H1 (cell line): ENCODE results near the gene GDF2. TPM values are rescaled to one million over a fixed set of nuclear protein-coding genes. Genes with fewer than 3 reads are reported as not detected.

Experiments
- CTCF ChIA-PET: fragments of 300-600 bp; sonication (Branson Sonifier 250); formaldehyde crosslinking; loops from one replicate; lab custom pipeline; 2021; ENCODE audit not compliant: partially characterized antibody; lab: Charles Lee
- POLR2A ChIA-PET: fragments of 300-600 bp; sonication (Branson Sonifier 250); formaldehyde crosslinking; loops from one replicate; lab custom pipeline; 2021; ENCODE audit warnings: inconsistent platforms; ENCODE audit not compliant: partially characterized antibody; lab: Charles Lee
- DNase-seq, 2 experiments: peaks; one replicate each; pipeline versions ENCODE4 v3.0.0 to v3.0.0-alpha.2; 2010 to 2022; ENCODE audit warnings: low spot score in 2 of 2, low read depth in 1 of 2, mixed read lengths in 1 of 2
- FAIRE-seq: peaks from 2 replicates; lab custom pipeline; 2011; peaks lifted over from hg19 to GRCh38; lab: Jason Lieb, UNC
- H2AFZ ChIP-seq: 2 replicates; pipeline ENCODE4 v1.8.1; 2012; ENCODE audit warnings: low read length, inconsistent platforms
- H2AK5ac ChIP-seq: 2 replicates; pipeline ENCODE4 v1.6.1; 2013; ENCODE audit warnings: low read depth, low read length
- H2BK120ac ChIP-seq: replicated peaks from 2 replicates; pipeline ENCODE3; 2013; ENCODE audit warnings: low read depth, low read length, inconsistent platforms
- H2BK12ac ChIP-seq: 2 replicates; pipeline ENCODE4 v1.6.1; 2013; ENCODE audit warnings: low read depth, low read length
- H2BK15ac ChIP-seq: 2 replicates; pipeline ENCODE4 v1.6.1; 2013; ENCODE audit warnings: low read length
- H2BK20ac ChIP-seq: 2 replicates; pipeline ENCODE4 v1.6.1; 2013; ENCODE audit warnings: low read length
- H2BK5ac ChIP-seq: 2 replicates; pipeline ENCODE4 v1.6.1; 2013; ENCODE audit warnings: low read depth, low read length
- H3K14ac ChIP-seq: 2 replicates; pipeline ENCODE4 v1.6.1; 2013; ENCODE audit warnings: inconsistent platforms; ENCODE audit not compliant: insufficient read length
- H3K18ac ChIP-seq: 2 replicates; pipeline ENCODE4 v1.6.1; 2013; ENCODE audit warnings: low read length; ENCODE audit errors: extremely low read depth
- H3K23ac ChIP-seq: 2 replicates; pipeline ENCODE4 v1.6.1; 2013; ENCODE audit warnings: inconsistent platforms; ENCODE audit not compliant: insufficient read length
- H3K23me2 ChIP-seq: 2 replicates; pipeline ENCODE4 v1.6.1; 2013; ENCODE audit warnings: low read depth, low read length
- H3K27ac ChIP-seq: 2 replicates; pipeline ENCODE4 v1.6.1; 2011; ENCODE audit warnings: low read depth, low read length, inconsistent platforms
- H3K27me3 ChIP-seq, 4 experiments: replicated peaks in 1 of 4; 1 replicate in 1 of 4; 2 replicates in 3 of 4; pipeline versions ENCODE4 v1.6.1 to v1.8.1; 2011 to 2013; ENCODE audit warnings: low read length in 3 of 4, mild to moderate bottlenecking in 3 of 4, inconsistent platforms in 2 of 4, mixed read lengths in 2 of 4, moderate library complexity in 1 of 4; ENCODE audit not compliant: control insufficient read depth in 3 of 4, insufficient read depth in 3 of 4; ENCODE audit errors: extremely low read depth in 1 of 4
- H3K36me3 ChIP-seq, 4 experiments: 2 replicates each; pipeline versions ENCODE4 v1.6.1 to v1.8.1; 2011 to 2013; ENCODE audit warnings: mild to moderate bottlenecking in 4 of 4, low read length in 3 of 4, moderate library complexity in 2 of 4, control low read depth in 1 of 4, inconsistent platforms in 1 of 4; ENCODE audit not compliant: insufficient read depth in 4 of 4, control insufficient read depth in 2 of 4
- H3K4ac ChIP-seq: replicated peaks from 2 replicates; pipeline ENCODE3; 2013; ENCODE audit warnings: low read length, low read depth, mixed read lengths, inconsistent platforms; ENCODE audit not compliant: insufficient read length
- H3K4me1 ChIP-seq, 4 experiments: replicated peaks in 1 of 4; 1 replicate in 1 of 4; 2 replicates in 3 of 4; pipeline versions ENCODE4 v1.6.1 to v1.8.1; 2011 to 2013; ENCODE audit warnings: low read length in 3 of 4, inconsistent platforms in 2 of 4, mixed read lengths in 1 of 4; ENCODE audit not compliant: insufficient read depth in 4 of 4, control insufficient read depth in 3 of 4
- H3K4me2 ChIP-seq, 2 experiments: 2 replicates each; pipeline versions ENCODE4 v1.6.1 to v1.8.1; 2011 to 2013; ENCODE audit warnings: low read depth in 2 of 2, low read length in 2 of 2, control low read depth in 1 of 2, inconsistent platforms in 1 of 2, mild to moderate bottlenecking in 1 of 2; ENCODE audit not compliant: insufficient read depth in 1 of 2
- H3K4me3 ChIP-seq, 4 experiments: fragments of 200-600, 300-600 bp in 1 of 4; sonication (generic), shearing (Covaris generic), sonication (Bioruptor Twin) in 1 of 4; 2 replicates each; pipeline versions ENCODE4 v1.5.1 to v1.8.1; 2011 to 2016; ENCODE audit warnings: low read length in 4 of 4, low read depth in 3 of 4, control low read depth in 2 of 4, inconsistent platforms in 2 of 4, mild to moderate bottlenecking in 2 of 4, mixed read lengths in 1 of 4, moderate library complexity in 1 of 4; ENCODE audit not compliant: insufficient read depth in 2 of 4; ENCODE audit errors: extremely low read depth in 1 of 4
- H3K56ac ChIP-seq: replicated peaks from 2 replicates; pipeline ENCODE3; 2013; ENCODE audit warnings: low read depth, mild to moderate bottlenecking, mixed read lengths, low read length, inconsistent platforms; ENCODE audit not compliant: insufficient read length
- H3K79me1 ChIP-seq: 2 replicates; pipeline ENCODE4 v1.6.1; 2013; ENCODE audit warnings: low read depth, low read length, control low read depth
- H3K79me2 ChIP-seq, 2 experiments: 2 replicates each; pipeline versions ENCODE4 v1.6.1 to v1.8.1; 2012 to 2013; ENCODE audit warnings: low read length in 2 of 2, mild to moderate bottlenecking in 2 of 2, inconsistent platforms in 1 of 2; ENCODE audit not compliant: insufficient read depth in 2 of 2, control insufficient read depth in 1 of 2
- H3K9ac ChIP-seq, 4 experiments: replicated peaks in 1 of 4; 1 replicate in 1 of 4; 2 replicates in 3 of 4; pipeline versions ENCODE4 v1.6.1 to v1.8.1; 2011 to 2013; ENCODE audit warnings: low read depth in 3 of 4, low read length in 3 of 4, control low read depth in 2 of 4, mild to moderate bottlenecking in 2 of 4, moderate library complexity in 2 of 4, inconsistent platforms in 1 of 4; ENCODE audit errors: extremely low read depth in 1 of 4
- H3K9me3 ChIP-seq, 2 experiments: 2 replicates each; pipeline versions ENCODE4 v1.6.1 to v1.8.1; 2012 to 2013; ENCODE audit warnings: mild to moderate bottlenecking in 2 of 2, moderate library complexity in 2 of 2, control low read depth in 1 of 2, inconsistent platforms in 1 of 2, low read depth in 1 of 2, low read length in 1 of 2, mixed read lengths in 1 of 2; ENCODE audit not compliant: insufficient read depth in 2 of 2
- H4K20me1 ChIP-seq, 2 experiments: replicated peaks in 1 of 2; 2 replicates each; pipeline versions ENCODE3 to v1.8.1; 2011 to 2013; ENCODE audit warnings: inconsistent platforms in 2 of 2, low read length in 2 of 2, mild to moderate bottlenecking in 1 of 2; ENCODE audit not compliant: insufficient read depth in 2 of 2, control insufficient read depth in 1 of 2
- H4K5ac ChIP-seq: 2 replicates; pipeline ENCODE4 v1.6.1; 2013; ENCODE audit warnings: low read length, low read depth, mixed read lengths, inconsistent platforms; ENCODE audit not compliant: insufficient read length
- H4K8ac ChIP-seq: 2 replicates; pipeline ENCODE4 v1.8.0; 2013; ENCODE audit warnings: mild to moderate bottlenecking, moderate library complexity, low read length, inconsistent platforms; ENCODE audit not compliant: insufficient read depth; ENCODE audit errors: extremely low read depth
- H4K91ac ChIP-seq: replicated peaks from 2 replicates; pipeline ENCODE3; 2013; ENCODE audit warnings: low read length, mixed read lengths, inconsistent platforms; ENCODE audit not compliant: insufficient read length
- CHD1 ChIP-seq: IDR thresholded peaks from 2 replicates; pipeline ENCODE4 v1.6.1; 2012; ENCODE audit warnings: low read depth, low read length, improper control_type of control experiment
- CTBP2 ChIP-seq: IDR thresholded peaks from 2 replicates; pipeline ENCODE4 v1.7.0; 2011; ENCODE audit warnings: borderline replicate concordance, mild to moderate bottlenecking, moderate library complexity, mixed read lengths, low read length; ENCODE audit not compliant: insufficient read depth, insufficient read length
- MAFK ChIP-seq: IDR thresholded peaks from 2 replicates; pipeline ENCODE4 v1.6.1; 2012; ENCODE audit warnings: low read depth, mild to moderate bottlenecking, improper control_type of control experiment, low read length
- NANOG ChIP-seq: IDR thresholded peaks from 2 replicates; pipeline ENCODE4 v1.6.1; 2011; ENCODE audit warnings: low read length, low read depth, mild to moderate bottlenecking, inconsistent platforms; ENCODE audit not compliant: insufficient read depth, poor library complexity, severe bottlenecking
- POU5F1 ChIP-seq: IDR thresholded peaks from 2 replicates; pipeline ENCODE4 v1.6.1; 2011; ENCODE audit warnings: low read depth, mild to moderate bottlenecking, low read length, moderate library complexity
- RXRA ChIP-seq: IDR thresholded peaks from 2 replicates; pipeline ENCODE4 v1.6.1; 2011; ENCODE audit warnings: low read depth, mild to moderate bottlenecking, low read length, moderate library complexity; ENCODE audit not compliant: insufficient read depth
- SAP30 ChIP-seq: fragments of 300-600 bp; sonication (generic); IDR thresholded peaks from 2 replicates; pipeline ENCODE4 v1.7.1; 2012; ENCODE audit warnings: low read length, moderate library complexity, mild to moderate bottlenecking, inconsistent platforms; ENCODE audit not compliant: insufficient read depth, insufficient replicate concordance
- SIX5 ChIP-seq: IDR thresholded peaks from 2 replicates; pipeline ENCODE4 v1.6.1; 2011; ENCODE audit warnings: mild to moderate bottlenecking, low read depth, low read length
- SP1 ChIP-seq: IDR thresholded peaks from 2 replicates; pipeline ENCODE4 v1.6.1; 2011; ENCODE audit warnings: low read depth, low read length
- TAF7 ChIP-seq: optimal IDR thresholded peaks from 2 replicates; pipeline ENCODE3; 2011; ENCODE audit warnings: low read depth, mild to moderate bottlenecking, inconsistent platforms, low read length, moderate library complexity, borderline replicate concordance
- TCF12 ChIP-seq: IDR thresholded peaks from 2 replicates; pipeline ENCODE4 v1.6.1; 2011; ENCODE audit warnings: low read depth, mild to moderate bottlenecking, low read length
- WGBS, 2 experiments: shearing (Covaris generic) in 1 of 2; methylation state at CpG; one replicate each; pipeline versions ENCODE4 v1.1.6 to v1.1.7; 2013 to 2015; ENCODE audit warnings: low lambda C conversion rate in 2 of 2, mixed read lengths in 2 of 2, inconsistent platforms in 1 of 2, low coverage in 1 of 2, missing lambda C conversion rate in 1 of 2; ENCODE audit not compliant: insufficient replicate concordance in 2 of 2, insufficient coverage in 1 of 2, insufficient read length in 1 of 2; ENCODE audit errors: extremely low coverage in 1 of 2, missing lambda C conversion rate in 1 of 2; 5-methylcytosine and 5-hydroxymethylcytosine counted together
- polyA plus RNA-seq, 7 experiments: library from polyadenylated mRNA; depleted of rRNA in 3 of 7; stranded (reverse) in 5 of 7; unstranded in 2 of 7; fragments of >200 nt in 5 of 7; fragments of 200-250 nt in 2 of 7; gene quantifications; 1 replicate in 5 of 7; 2 replicates in 1 of 7; 4 replicates in 1 of 7; pipeline versions ENCODE4 v1.2.1 to v1.2.3, GENCODE V29; 2011 to 2013; ENCODE audit warnings: missing spikeins in 2 of 7, mixed read lengths in 2 of 7
- total RNA-seq: library from RNA; stranded (reverse); fragmentation: NEBNext Ultra II Directional; extraction: Animal tissue kit (Norgen Biotek cat#: 25700); gene quantifications from 2 replicates; pipeline ENCODE4 v1.2.1, GENCODE V29; 2021

GDF2 gene
- total and polyA plus RNA-seq, 2 of the 8 experiments (the other 6 are each of a cell fraction or from before 2014, with no cell fraction given): not detected

GRCh38 chr10:47296156-47296894 lies 25.9 kb upstream of the GDF2 start:
- POLR2A ChIA-PET: no interaction called here

More at GRCh38 chr10:47296156-47296894, 25.9 kb upstream of the GDF2 start:
- CTCF ChIA-PET: interaction anchor here (0.9 to 4.3 kb wide), 6 partner anchors 16 to 267 kb away, joined by 3 to 24 read pairs (median 6); no protein-coding TSS in a partner anchor
- peak overlapping the region; percentile 71 for H3K56ac ChIP-seq
- no peak overlapping the region for H3K23ac ChIP-seq
- 82% methylated on average over 12 of the region's 12 CpGs; no CpG with 5 or more reads in 1 of the 2 experiments for WGBS, 2 experiments
- no peak overlapping the region for H3K9ac ChIP-seq
- no peaks in the 10 kb centered on the region for H4K20me1 ChIP-seq
- H3K4me3 ChIP-seq: no peak overlapping the region
- H4K5ac ChIP-seq: no peak overlapping the region
- no peak overlapping the region for H2BK20ac ChIP-seq
- H3K27me3 ChIP-seq: peaks cover 2 to 28% (median 24%) of the 10 kb centered on the region in 4 experiments
- H3K79me1 ChIP-seq: no peaks in the 10 kb centered on the region
- peaks cover 0 to 4% (median 2%) of the 10 kb centered on the region in 4 experiments; a peak in 1 of 7 replicates for H3K4me1 ChIP-seq
- peaks cover 11% of the 10 kb centered on the region; the same call in 1 of the 2 replicates for H3K23me2 ChIP-seq
- H3K14ac ChIP-seq: no peak overlapping the region
- H2BK120ac ChIP-seq: no peak overlapping the region
- TF ChIP-seq SAP30: no peak
- TF ChIP-seq NANOG: no peak
- no peak for TF ChIP-seq CTBP2
- no peak for TF ChIP-seq TCF12
- no peak for TF ChIP-seq TAF7
- no peak for TF ChIP-seq MAFK
- no peak for TF ChIP-seq SIX5
- no peak for TF ChIP-seq SP1
- TF ChIP-seq CHD1: no peak
- TF ChIP-seq RXRA: no peak
- no peak for TF ChIP-seq POU5F1
- H2BK12ac ChIP-seq: no peak overlapping the region
- H2BK15ac ChIP-seq: no peak overlapping the region
- FAIRE-seq (no peak), DNase-seq (no peak)
- no peak overlapping the region for H3K4me2 ChIP-seq
- no peak overlapping the region for H3K18ac ChIP-seq
- no peaks in the 10 kb centered on the region for H3K9me3 ChIP-seq
- H4K91ac ChIP-seq: no peak overlapping the region
- H2AK5ac ChIP-seq: no peak overlapping the region
- H3K36me3 ChIP-seq: no peaks in the 10 kb centered on the region
- H2AFZ ChIP-seq: no peak overlapping the region
- H2BK5ac ChIP-seq: no peak overlapping the region
- no peak overlapping the region for H3K4ac ChIP-seq
- H4K8ac ChIP-seq: no peak overlapping the region
- no peaks in the 10 kb centered on the region for H3K79me2 ChIP-seq
- H3K27ac ChIP-seq: no peak overlapping the region
